Right kidney (tissue), 9 donors: ENCODE results near the gene RFC5.
"Not testable (repeated sequence)": the region's sequence is repeated elsewhere in the genome, so short reads cannot be mapped to it uniquely, and the experiment has no call there.

ENCODE experiments used
- DNase-seq: peaks from one replicate; pipeline ENCODE4 v3.0.0-alpha.2; 2016
- long read RNA-seq, 8 donors: transcript quantifications; one replicate each; lab custom pipeline, GENCODE V29; 2026

The RFC5 gene
- long read RNA-seq, donor 1, transcript RFC5-204 (11 exons, 1,655 nt): major isoform, 5 of 5 reads
- long read RNA-seq, donor 1, partial matches to known transcripts: 0 of 5 reads
- long read RNA-seq, donor 1, other reads (novel, unspliced or antisense): 0 of 5 reads
- long read RNA-seq, donor 2, transcript RFC5-204 (11 exons, 1,655 nt): major isoform, 6 of 11 reads
- long read RNA-seq, donor 2, partial matches to known transcripts: 0 of 11 reads
- long read RNA-seq, donor 2, other reads (novel, unspliced or antisense): 5 of 11 reads
- long read RNA-seq, donor 3, transcript RFC5-204 (11 exons, 1,655 nt): major isoform, 7 of 7 reads
- long read RNA-seq, donor 3, partial matches to known transcripts: 0 of 7 reads
- long read RNA-seq, donor 3, other reads (novel, unspliced or antisense): 0 of 7 reads
- long read RNA-seq, donor 4, partial matches to known transcripts: 0 of 3 reads
- long read RNA-seq, donor 4, other reads (novel, unspliced or antisense): 0 of 3 reads
- long read RNA-seq, donor 5, partial matches to known transcripts: 0 of 4 reads
- long read RNA-seq, donor 5, other reads (novel, unspliced or antisense): 0 of 4 reads
- long read RNA-seq, donor 6, partial matches to known transcripts: 7 of 12 reads
- long read RNA-seq, donor 6, other reads (novel, unspliced or antisense): 0 of 12 reads
- long read RNA-seq, donor 7, transcript RFC5-204 (11 exons, 1,655 nt): major isoform, 7 of 41 reads
- long read RNA-seq, donor 7, partial matches to known transcripts: 10 of 41 reads
- long read RNA-seq, donor 7, other reads (novel, unspliced or antisense): 24 of 41 reads
- long read RNA-seq, donor 8, transcript RFC5-204 (11 exons, 1,655 nt): major isoform, 6 of 7 reads
- long read RNA-seq, donor 8, partial matches to known transcripts: 0 of 7 reads
- long read RNA-seq, donor 8, other reads (novel, unspliced or antisense): 0 of 7 reads

- DNase-seq: peak; percentile 89
Measured at GRCh38 chr12:118016424-118017264, at the start of gene RFC5. TSS of gene RFC5 (plus strand) at chr12:118016703. CDS start at chr12:118016828, 125 bp downstream.

DNA sequence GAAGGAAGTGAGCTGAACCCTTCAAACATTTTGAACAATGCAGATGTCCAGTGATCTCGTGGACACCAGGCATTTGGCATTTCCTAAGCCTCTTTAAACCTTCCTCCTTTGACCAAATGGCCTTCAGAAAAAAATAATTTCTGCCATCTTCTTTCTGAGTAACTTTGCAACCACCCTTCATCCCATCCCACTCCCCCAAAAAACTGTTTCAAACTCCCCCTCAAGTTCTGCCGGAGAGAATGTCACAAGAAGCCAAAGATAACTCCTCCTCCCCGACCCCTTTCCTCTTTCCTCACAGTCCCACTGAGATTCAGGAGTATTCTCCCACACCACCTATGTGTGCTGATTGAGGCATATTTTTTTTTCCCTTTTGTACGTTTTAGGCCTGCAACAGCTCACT lies 49.5 kb upstream of the RFC5 start:
- DNase-seq: no peak

- DNase-seq: no peak
Measured at GRCh38 chr12:117967512-117967911, 49.0 kb upstream of the RFC5 start.

- DNase-seq: peak; percentile 10
Measured at GRCh38 chr12:117968151-117968789, 48.2 kb upstream of the RFC5 start.

DNA sequence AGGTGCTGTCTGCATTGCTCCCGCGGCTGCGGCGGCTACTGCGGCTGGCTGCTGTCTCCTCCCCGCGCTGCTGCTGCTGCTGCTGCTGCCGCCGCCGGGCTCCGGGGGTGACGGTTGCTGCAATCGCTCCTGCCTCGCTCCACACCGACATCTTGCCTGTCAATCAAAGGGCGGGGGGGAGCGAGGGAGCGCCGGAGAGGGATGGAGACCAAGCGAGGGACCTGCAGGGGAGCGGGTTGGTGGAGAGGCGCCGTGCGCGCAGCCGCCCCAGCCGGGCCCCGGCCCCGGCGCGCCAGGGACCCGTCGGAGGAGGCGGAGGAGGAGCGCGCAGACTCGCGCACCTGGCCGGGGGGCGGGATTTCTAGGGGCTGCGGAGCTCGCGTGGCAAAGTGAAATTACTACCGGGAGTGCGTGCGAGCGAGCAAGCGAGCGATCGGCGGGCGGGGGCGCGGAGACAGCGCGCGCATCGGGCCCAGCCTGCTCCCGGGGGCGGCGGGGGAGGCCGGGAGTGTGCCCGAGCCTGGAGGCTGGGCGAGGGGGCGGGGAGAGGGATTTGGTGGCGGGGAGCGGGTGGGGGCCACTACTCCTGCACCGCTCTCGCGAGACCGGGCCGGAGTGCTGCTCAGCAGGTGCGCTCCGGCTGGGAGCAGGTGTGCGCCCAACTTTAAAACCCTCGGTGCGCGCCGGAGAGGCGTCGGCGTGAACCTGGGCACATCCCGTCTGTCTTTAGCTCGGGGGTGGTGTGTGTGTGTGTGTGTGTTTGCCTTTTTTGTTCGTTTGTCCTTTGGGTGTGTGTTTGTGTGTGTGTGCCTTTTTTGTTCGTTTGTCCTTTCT lies 47.5 kb upstream of the RFC5 start, which contains the start of gene KSR2:
TSS of gene KSR2 (minus strand) at position 165 of the 834 bp plus-strand sequence. CDS start 735 bp downstream, outside the sequence.
- DNase-seq: peak; percentile 84

DNA sequence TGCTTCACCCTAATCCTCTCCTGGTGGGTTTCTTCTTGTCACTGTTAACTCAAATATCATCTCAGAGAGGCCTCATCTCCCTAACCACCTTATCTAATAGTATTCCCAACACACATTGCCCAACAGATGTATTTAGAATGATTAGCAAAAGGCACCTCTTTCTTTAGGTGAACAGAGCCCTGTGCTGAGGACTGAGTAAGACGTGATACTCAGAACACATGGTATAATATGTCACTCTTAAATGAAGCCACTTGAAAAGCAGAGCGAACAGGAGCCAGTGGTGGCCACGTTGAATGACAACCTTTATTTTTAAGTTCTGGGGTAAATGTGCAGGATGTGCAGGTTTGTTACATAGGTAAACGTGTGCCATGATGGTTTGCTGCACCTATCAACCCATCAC lies 46.2 kb upstream of the RFC5 start:
- DNase-seq: no peak

GRCh38 chr12:117972301-117972700 lies 44.2 kb upstream of the RFC5 start:
- no peak for DNase-seq

DNA sequence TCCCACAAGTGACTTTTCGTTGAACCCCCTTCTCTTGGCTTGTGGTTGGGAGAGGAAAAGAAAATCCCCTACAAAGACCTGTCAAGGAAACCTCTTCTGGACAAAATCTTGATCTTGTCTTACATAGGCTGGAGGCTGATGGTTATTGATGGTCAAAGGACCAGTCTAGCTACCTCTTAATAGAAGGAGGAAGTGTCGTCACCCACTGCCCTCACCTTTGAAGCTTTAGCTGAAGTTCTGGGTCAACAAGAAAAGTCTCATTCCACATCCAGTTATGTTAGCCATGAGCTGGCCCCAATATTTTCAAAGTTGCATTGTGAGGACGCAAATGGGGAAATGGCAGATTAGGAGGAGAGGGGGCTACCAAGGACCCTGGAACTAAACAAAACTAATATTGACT lies 41.5 kb upstream of the RFC5 start:
- no peak for DNase-seq

DNA sequence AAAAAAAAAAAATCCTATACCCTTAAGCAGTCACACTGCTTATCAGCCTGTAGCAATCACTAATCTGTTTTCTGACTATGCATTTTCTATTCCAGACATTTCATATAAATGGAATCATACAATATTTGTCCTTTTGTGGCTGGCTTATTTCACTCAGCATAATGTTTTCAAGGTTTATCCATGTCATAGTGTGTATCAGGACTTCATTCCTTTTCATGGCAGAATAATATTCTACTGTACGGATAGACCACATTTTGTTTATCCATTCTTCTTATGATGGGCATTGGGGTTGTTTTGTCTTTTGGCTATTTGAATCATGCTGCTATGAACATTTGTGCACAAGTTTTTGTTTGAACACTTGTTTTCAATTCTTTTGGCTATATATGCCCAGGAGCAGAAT lies 39.1 kb upstream of the RFC5 start:
- DNase-seq: no peak

DNA sequence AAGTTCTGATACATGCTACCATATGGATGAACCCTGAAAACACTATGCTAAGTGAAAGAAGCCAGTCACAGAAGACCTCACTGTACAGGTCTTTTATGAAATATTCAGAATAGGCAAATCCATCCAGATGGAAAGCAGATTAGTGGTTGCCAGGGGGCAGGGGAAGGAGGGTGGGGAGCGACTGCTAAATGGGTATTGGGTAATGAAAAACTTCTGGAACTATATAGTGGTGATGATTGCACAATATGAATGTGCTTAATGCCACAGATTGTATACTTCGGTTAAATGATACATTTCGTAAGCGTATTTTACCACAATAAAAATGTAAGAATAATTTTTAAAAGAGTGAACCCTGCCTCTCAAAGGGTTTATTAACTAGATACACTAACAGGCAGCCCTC lies 35.9 kb upstream of the RFC5 start:
- DNase-seq: no peak

DNA sequence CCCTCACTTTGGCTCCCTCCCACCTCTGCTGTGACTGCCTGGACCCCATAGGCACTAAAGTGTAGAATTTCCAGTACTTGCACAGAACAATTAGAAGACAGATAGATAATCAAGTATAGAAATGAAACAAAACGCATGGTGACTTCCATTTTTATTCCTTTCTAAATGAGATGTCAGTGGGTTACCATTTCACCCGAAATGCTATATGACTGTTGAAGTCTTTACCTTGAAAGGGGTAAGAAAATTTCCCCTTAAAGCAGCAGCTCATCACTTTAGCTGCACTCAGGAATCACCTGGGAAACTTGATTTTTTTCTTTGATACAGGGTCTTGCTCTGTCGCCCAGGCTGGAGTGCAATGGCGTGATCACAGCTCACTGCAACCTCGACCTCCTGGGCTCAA lies 35.2 kb upstream of the RFC5 start:
- no peak for DNase-seq

DNA sequence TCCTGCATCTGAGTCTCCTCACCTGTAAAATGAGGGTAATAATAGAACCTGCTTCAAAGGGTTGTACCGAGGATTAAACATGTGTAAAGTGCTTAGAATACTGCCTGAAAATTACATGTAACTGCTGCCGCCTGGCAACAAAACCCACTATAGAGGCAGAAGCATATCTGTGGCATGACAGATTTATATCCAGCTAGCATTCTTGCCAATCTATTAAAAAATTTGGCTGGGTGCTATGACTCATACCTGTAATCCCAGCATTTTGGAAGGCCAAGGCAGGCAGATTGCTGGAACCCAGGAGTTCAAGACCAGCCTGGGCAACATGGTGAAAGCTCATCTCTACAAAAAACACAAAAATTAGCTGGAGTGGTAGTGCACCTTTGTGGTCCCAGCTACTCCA lies 31.3 kb upstream of the RFC5 start:
- no peak for DNase-seq

DNA sequence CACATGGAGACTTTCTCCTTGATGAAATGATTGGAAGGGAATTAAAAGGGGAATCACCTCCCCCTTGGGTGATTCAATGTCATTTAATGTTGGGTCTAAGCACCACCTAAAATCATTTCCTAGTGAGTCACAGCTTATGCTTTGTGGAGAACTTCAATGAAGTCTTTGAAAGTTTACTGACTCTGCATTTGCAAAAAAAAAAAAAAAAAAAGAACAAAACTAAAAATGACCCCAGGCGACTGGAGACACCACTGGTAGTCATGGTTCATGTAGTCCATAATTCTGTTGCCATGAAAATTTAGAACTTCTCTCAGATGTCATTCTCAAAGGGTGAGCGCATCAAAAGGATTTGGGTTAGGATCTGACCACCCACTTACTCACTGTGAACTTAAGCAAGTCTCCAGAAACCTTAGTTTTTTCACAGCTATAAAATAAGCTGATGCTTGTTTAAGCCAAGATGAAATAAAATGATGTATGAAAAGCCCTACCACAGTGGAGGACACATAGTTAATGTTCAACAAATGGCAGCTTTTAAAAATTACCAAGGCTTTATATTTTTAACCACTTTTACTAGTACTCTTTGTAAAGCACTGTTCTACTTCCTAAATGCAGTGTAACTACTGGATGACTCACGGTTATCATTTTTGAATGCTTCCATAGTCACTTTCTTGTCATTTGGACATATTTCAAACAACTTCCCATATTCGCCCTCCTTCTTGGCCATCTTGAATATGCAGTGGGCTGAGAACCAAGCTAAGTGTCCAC lies 29.6 kb upstream of the RFC5 start:
- no peak for DNase-seq

DNA sequence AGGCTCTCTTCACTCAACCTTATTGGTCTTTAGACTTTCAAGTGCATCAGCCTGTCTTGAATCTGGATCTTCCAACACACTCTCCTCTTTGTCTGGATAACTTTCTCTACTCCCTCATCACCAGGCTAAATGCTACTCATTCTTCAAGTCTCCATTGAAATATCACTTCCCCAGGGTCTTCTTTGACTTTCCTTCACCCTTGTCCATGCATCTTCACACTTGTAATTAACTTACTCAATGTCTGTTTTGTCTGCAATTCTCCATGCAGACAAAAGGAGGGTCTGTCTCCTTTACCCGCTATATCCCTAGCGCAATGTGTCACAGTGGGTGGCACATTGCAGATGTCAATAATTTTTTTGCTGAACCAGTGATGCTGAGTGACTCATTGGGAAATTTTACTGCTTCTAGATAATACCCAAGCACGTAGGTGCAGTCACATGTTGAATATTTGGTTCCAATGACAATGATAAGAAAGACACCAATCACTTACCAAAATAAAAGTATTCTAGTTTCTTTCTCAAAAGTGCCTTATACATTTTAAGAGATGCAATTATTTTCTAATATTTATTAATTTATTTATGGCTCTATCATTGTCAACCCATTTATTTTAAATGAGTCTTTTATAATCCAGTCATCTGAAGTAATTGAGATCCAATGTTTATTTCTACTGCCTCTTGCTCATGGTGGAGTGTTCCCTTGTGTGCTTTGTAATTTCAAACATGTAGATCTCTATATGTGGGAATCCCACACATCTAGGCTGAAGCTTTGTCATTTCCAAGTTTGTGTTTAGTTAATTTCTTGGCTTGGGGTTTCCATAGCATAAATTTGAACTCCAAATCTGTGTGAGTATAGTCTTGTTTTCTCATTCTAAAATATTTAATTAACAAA lies 21.7 kb upstream of the RFC5 start:
- no peak for DNase-seq

- DNase-seq: no peak
Measured at GRCh38 chr12:117998719-117999118, 17.8 kb upstream of the RFC5 start.

GRCh38 chr12:117999806-118000205 lies 16.7 kb upstream of the RFC5 start:
- not testable (repeated sequence) for DNase-seq

GRCh38 chr12:118010903-118011302 lies 5.6 kb upstream of the RFC5 start:
- no peak for DNase-seq

GRCh38 chr12:118011377-118011776 lies 5.1 kb upstream of the RFC5 start:
- DNase-seq: no peak

DNA sequence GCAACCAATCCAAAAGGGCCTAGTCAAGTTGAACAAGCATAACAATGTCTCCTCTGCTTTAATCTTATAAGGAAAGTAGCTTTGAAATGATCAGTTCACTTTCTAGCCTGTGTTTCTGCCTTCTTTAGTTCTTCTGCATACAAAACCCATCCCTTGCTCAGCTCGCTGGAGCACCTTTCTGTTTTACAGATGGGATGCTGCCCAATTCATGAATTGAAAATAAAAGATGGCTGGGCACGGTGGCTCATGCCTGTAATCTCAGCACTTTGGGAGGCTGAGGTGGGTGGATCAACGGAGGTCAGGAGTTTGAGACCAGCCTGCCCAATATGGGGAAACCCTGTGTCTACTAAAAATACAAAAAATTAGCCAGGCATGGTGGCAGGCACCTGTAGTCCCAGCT lies 4.5 kb upstream of the RFC5 start:
- no peak for DNase-seq
